Neural crest cell (in vitro differentiated cells): ENCODE data around the gene NBEAL2. TPM values are rescaled to one million over a fixed set of nuclear protein-coding genes. Genes with fewer than 3 reads are reported as not detected.
A peak's percentile ranks its signal among the peaks of the same experiment; 100 is the strongest.
"Not testable (repeated sequence)": the region's sequence is repeated elsewhere in the genome, so short reads cannot be mapped to it uniquely, and the experiment has no call there.

Experiments used
- DNase-seq: peaks from one replicate; pipeline ENCODE4 v3.0.0; 2021; ENCODE audit warnings: low read depth, mixed read lengths, low spot score
- H3K27ac Mint-ChIP-seq: one replicate; pipeline ENCODE4 v1.8.0; 2021; ENCODE audit warnings: mild to moderate bottlenecking, mixed read lengths; ENCODE audit not compliant: unreplicated experiment
- H3K27me3 Mint-ChIP-seq: 2 replicates; pipeline ENCODE4 v1.8.0; 2021; ENCODE audit warnings: low read depth, mild to moderate bottlenecking, mixed read lengths
- H3K36me3 Mint-ChIP-seq: 2 replicates; pipeline ENCODE4 v1.8.0; 2021; ENCODE audit warnings: low read depth, mild to moderate bottlenecking, mixed read lengths
- H3K4me1 Mint-ChIP-seq: 2 replicates; pipeline ENCODE4 v1.8.0; 2021; ENCODE audit warnings: mixed read lengths
- H3K4me3 Mint-ChIP-seq: one replicate; pipeline ENCODE4 v1.8.0; 2021; ENCODE audit warnings: mild to moderate bottlenecking, mixed read lengths
- H3K9me3 Mint-ChIP-seq: 2 replicates; pipeline ENCODE4 v1.8.0; 2021; ENCODE audit warnings: mixed read lengths
- CTCF ChIP-seq: fragments of 200-600 bp; sonication (generic); conservative IDR thresholded peaks from 2 replicates; pipeline ENCODE4 v1.5.0; 2021; ENCODE audit warnings: antibody characterized with exemption, mild to moderate bottlenecking
- total RNA-seq: library from RNA; stranded (reverse); gene quantifications from 2 replicates; pipeline ENCODE4 v1.2.1, GENCODE V29; 2021

The NBEAL2 gene
- total RNA-seq, 1 donor from 2014 or later = 25.2 TPM

- H3K4me3 Mint-ChIP-seq = no peak overlapping the region
- no peak for DNase-seq
- peaks cover 25% of the 10 kb centered on the region for H3K36me3 Mint-ChIP-seq
- peaks cover 5% of the 10 kb centered on the region for H3K9me3 Mint-ChIP-seq
- peaks cover 34% of the 10 kb centered on the region for H3K4me1 Mint-ChIP-seq
- TF ChIP-seq CTCF = no peak
- H3K27me3 Mint-ChIP-seq = no peaks in the 10 kb centered on the region
- H3K27ac Mint-ChIP-seq = no peak overlapping the region
Observed at GRCh38 chr3:46962427-46962826, 17.0 kb upstream of the NBEAL2 start.

- no peak for TF ChIP-seq CTCF
- DNase-seq = no peak
- Mint-ChIP-seq H3K4me3 (no peak overlapping the region), H3K36me3 (peaks cover 26% of the 10 kb centered on the region), H3K9me3 (peaks cover 5% of the 10 kb centered on the region), H3K27ac (no peak overlapping the region), H3K4me1 (peaks cover 34% of the 10 kb centered on the region), H3K27me3 (no peaks in the 10 kb centered on the region)
Observed at GRCh38 chr3:46962990-46963389, 16.5 kb upstream of the NBEAL2 start.

- Mint-ChIP-seq H3K4me1 (peaks cover 28% of the 10 kb centered on the region), H3K36me3 (peaks cover 26% of the 10 kb centered on the region)
- H3K9me3 Mint-ChIP-seq, DNase-seq, H3K4me3 Mint-ChIP-seq, H3K27ac Mint-ChIP-seq, H3K27me3 Mint-ChIP-seq: not testable (repeated sequence)
Observed at GRCh38 chr3:46964038-46964590, 15.4 kb upstream of the NBEAL2 start.

GRCh38 chr3:46965151-46965550, 14.3 kb upstream of the NBEAL2 start:
- Mint-ChIP-seq H3K9me3 (peaks cover 5% of the 10 kb centered on the region), H3K27ac (no peak overlapping the region), H3K36me3 (peaks cover 26% of the 10 kb centered on the region), H3K27me3 (no peaks in the 10 kb centered on the region), H3K4me1 (peaks cover 17% of the 10 kb centered on the region), H3K4me3 (no peak overlapping the region)
- no peak for TF ChIP-seq CTCF
- DNase-seq = no peak

- Mint-ChIP-seq H3K4me3 (no peak overlapping the region), H3K9me3 (peaks cover 5% of the 10 kb centered on the region), H3K4me1 (peaks cover 8% of the 10 kb centered on the region)
Observed at GRCh38 chr3:46966811-46967210, 12.7 kb upstream of the NBEAL2 start.

More at GRCh38 chr3:46966811-46967210, 12.7 kb upstream of the NBEAL2 start:
- no peak for DNase-seq
- no peak for TF ChIP-seq CTCF
- peaks cover 24% of the 10 kb centered on the region for H3K36me3 Mint-ChIP-seq
- peak overlapping the region; percentile 83 for H3K27ac Mint-ChIP-seq
- no peaks in the 10 kb centered on the region for H3K27me3 Mint-ChIP-seq
